ENCODE results near the gene GPHN.
"Not testable (repeated sequence)": the region's sequence is repeated elsewhere in the genome, so short reads cannot be mapped to it uniquely, and the experiment has no call there.

Gene GPHN

DNA sequence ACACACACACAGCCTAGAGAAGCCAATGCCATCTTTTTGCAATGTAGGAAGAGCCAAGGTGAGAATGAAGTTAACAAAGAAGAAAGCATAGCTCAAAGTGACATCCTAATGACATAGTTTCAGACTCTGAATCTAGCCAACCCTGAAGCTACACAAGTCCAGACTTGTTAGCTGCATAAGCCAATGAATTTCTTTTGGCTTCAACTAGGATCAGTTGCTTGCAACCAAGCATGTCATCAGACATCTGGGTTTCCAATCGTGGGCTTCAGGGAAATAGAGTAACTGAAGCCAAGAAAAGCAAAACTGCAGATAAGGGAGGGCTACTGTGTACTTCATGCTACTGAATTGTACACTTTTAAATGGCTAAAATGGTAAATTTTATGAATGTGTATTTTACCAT is 4.4 kb upstream of the GPHN start:
- no peak for DNase-seq

GRCh38 chr14:66507181-66507721 is 696 bp upstream of the GPHN start:
- DNase-seq, result no peak

- DNase-seq, result no peak
Observed at GRCh38 chr14:66508547-66508845, 549 bp downstream of the GPHN start.

- peak; percentile 21 for DNase-seq
Observed at GRCh38 chr14:66508846-66509621, 1.1 kb downstream of the GPHN start.

DNA sequence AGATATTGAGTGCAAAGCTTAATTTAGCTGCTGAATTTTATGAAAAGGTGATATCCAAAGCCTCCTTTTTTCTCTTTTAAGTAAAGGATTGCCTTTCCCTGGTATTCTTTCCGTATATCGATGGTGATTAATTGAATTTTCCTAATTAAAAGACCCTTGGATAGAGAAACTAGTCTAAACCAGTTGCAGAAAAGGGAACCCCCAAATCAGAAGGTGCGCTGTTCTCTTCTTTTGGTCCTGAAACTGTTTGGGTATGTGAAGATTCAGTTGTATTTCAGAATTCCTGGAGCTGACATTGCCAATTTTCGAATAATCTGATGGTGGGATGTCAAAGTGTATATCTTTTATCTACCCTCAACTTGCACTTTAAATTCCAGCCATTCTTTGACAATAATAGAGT is 1.9 kb downstream of the GPHN start:
- DNase-seq, result no peak

DNA sequence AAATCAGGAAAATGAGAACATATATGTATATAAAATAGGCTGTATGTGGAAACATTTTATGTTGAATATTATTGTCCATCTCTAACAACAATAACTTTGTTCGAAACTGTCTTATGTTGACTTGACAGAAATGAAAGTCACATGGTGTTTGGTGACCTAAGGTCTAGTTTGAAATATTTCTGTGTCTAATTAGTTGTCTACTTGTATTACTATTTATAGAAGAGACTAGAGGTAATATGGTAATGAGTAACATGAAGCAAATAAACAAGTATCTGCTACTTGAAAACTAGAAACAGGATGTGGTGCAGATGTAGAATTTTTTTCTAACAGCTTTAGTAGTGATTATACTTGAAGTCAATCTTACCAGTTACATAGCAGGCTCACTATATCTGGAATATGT is 3.9 kb downstream of the GPHN start:
- DNase-seq, result no peak

DNA sequence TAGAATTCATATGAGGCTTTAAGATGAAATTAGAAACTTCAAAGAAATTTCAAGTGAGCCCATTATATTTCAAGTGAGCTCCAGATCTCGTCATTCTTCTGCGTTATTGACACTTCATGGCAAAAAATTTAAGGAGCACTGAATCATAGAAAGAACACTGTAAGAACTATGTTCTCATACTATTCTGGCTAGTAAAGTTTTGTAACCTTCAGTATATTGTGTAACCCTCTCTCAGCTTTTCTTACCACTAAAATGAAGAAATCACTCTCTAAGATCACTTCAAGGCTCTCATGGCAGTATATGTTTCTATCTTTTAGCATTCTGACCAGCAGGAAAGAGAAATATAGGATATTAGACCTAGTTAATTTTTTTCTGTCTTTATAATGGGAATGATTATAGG is 6.3 kb downstream of the GPHN start:
- DNase-seq, result no peak

DNA sequence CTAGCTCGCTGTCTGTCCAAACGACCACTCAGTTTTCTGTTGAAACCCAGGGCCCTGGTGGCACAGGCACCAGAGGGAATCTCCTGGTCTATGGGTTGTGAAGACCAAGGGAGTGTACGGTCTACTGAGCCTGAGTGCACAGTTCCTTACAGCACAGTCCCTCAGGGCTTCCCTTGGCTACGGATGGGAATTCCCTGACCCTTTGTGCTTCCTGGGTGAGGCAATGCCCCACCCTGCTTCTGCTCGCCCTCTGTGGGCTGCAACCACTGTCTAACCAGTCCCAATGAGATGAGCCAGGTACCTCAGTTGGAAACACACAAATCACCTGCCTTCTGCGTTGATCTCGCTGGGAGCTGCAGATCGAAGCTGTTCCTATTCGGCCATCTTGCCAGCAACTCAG is 22.6 kb downstream of the GPHN start:
- DNase-seq, result no peak

GRCh38 chr14:66539034-66539433 is 31.1 kb downstream of the GPHN start:
- no peak for DNase-seq

- DNase-seq, result no peak
Observed at GRCh38 chr14:66540038-66540437, 32.1 kb downstream of the GPHN start.

DNA sequence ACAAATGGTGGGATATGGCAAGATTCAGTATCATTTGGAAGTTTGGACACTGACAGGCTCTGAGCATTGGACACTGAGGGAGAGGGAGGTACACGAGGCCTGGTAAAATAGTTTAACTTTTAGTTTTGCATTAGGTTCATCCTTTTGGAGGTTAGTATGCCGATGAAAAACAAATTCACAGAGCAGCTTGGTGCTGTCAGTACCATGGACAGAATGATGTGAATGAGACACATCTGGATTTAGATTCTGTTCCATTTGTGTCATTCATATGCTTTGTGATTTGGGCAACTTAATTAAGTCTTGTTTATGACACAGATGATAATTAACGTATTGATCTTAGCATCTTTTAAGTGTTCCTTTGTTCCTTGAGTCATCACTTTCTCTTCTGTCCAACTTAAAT is 33.7 kb downstream of the GPHN start:
- DNase-seq, result no peak

- no peak for DNase-seq
Observed at GRCh38 chr14:66543996-66544395, 36.0 kb downstream of the GPHN start.

- DNase-seq, result not testable (repeated sequence)
Observed at GRCh38 chr14:66545191-66545590, 37.2 kb downstream of the GPHN start.

DNA sequence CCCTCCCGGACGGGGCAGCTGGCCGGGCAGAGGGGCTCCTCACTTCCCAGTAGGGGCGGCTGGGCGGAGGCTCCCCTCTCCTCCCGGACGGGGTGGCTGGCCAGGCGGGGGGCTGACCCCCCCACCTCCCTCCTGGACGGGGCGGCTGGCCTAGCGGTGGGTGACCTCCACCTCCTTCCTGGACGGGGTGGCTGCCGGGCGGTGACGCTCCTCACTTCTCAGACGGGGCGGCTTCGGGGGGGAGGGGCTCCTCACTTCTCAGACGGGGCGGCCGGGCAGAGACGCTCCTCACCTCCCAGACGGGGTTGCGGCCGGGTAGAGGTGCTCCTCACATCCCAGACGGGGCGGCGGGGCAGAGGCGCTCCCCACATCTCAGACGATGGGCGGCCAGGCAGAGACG is 37.8 kb downstream of the GPHN start:
- DNase-seq, result not testable (repeated sequence)

DNA sequence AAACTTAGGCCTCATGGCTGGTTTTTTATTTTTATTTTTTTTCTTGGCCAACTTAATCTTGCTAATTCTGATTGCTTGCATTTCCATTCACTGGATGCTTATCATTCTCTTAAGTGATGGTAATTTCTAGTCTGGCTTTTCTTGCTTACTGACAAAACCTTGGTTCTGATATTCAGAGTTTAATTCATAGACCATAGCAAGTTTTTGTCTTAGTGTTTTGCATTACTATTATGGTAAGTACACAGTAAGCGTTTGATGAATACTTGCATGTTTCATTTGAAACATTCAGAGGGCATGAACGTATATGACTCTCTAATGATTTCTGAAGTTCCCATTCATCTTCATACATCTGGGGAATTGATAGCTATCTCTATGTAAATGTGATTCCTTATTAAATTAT is 55.8 kb downstream of the GPHN start:
- DNase-seq, result no peak

GRCh38 chr14:66568220-66568619 is 60.3 kb downstream of the GPHN start:
- no peak for DNase-seq

DNA sequence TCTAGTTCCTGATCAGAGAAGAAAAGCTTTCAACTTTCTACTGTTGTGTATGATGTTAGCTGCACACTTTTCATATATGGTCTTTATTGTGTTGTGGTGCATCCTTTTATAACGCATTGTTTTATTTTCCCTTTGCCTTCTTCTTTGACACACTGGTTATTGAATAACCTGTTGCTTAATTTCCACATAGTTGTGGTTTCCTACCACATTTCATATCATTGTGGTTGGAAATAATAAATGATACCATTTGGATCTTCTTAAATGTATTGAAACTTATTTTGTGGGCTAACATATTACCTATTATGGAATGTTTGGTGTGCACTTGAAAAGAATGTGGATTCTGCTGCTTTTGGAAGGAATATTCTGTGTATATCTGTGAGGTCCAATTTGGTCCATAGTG is 64.9 kb downstream of the GPHN start:
- no peak for DNase-seq

GRCh38 chr14:66575014-66575413 is 67.1 kb downstream of the GPHN start:
- no peak for DNase-seq

DNA sequence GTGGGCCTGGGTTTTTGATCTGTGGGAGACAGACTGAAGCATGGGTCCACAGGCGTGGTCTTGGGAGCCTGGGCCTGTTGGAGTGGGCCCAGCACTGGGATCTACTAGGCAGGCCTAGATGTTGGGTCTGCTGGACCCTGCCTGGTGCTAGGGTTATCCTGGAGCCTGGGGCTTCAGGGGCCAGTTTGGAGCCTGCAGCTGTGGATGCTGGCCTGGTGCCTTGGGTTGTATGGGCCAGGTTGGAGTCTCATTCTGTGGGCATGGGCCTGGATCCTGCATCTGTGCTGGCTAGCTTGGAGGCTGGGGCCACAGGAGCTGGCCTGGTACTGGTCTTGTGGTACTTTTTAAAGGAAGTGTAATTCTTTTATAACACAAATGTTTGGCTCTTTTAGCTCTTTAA is 68.0 kb downstream of the GPHN start:
- DNase-seq, result no peak

GRCh38 chr14:66587753-66588152 is 79.8 kb downstream of the GPHN start:
- not testable (repeated sequence) for DNase-seq

DNA sequence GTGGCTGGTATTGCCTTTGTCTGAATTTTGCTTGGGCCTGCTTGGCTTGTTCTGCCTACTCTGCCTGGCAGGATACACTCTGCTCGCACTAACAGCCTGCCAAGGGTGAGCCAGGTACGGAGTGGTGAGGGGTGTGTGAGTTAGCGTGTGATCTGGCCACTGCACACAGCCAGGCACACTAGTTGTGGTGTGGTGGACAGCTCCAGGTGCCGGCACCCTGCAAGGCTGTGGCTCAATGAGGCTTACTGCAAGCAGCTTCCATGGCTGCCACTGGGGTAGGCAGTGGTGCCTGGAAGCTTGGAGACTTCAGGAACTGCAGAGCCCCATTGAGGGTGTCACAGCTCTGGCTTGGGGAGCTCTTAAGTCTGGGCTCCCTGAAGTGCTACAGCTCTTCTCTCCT is 87.4 kb downstream of the GPHN start:
- no peak for DNase-seq

GRCh38 chr14:66596241-66596985 is 88.5 kb downstream of the GPHN start:
- DNase-seq, result no peak

DNA sequence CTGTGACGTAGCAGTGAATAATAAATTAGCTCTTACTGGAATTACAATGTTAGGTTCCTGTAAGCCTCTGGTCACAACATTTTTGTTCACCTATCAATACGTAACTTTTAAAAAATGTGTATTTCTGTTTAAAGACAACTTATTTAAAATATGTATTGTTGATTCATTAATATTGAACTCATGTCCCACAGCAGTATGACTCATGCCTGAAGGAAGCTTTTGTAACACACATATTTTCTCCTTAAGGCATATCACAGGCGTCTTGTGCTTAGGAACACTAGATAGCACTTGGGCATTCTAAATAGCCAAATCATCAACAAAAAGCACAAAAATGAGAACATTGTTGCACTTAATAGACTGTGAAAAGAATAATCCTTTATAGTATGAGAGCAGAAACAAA is 92.5 kb downstream of the GPHN start:
- no peak for DNase-seq

- DNase-seq, result no peak
Observed at GRCh38 chr14:66601932-66602578, 94.1 kb downstream of the GPHN start.

All from NCI-H1436 (cell line).